SH-SY5Y (cell line): ENCODE measurements around the gene NDUFAF5.

Experiments used
- GATA2 ChIP-seq: IDR thresholded peaks from 2 replicates; pipeline ENCODE4 v1.6.1; 2011; ENCODE audit warnings: mild to moderate bottlenecking, low read depth, low read length
- GATA3 ChIP-seq: IDR thresholded peaks from 2 replicates; pipeline ENCODE4 v1.6.1; 2011; ENCODE audit warnings: low read depth, mild to moderate bottlenecking, low read length, moderate library complexity

DNA sequence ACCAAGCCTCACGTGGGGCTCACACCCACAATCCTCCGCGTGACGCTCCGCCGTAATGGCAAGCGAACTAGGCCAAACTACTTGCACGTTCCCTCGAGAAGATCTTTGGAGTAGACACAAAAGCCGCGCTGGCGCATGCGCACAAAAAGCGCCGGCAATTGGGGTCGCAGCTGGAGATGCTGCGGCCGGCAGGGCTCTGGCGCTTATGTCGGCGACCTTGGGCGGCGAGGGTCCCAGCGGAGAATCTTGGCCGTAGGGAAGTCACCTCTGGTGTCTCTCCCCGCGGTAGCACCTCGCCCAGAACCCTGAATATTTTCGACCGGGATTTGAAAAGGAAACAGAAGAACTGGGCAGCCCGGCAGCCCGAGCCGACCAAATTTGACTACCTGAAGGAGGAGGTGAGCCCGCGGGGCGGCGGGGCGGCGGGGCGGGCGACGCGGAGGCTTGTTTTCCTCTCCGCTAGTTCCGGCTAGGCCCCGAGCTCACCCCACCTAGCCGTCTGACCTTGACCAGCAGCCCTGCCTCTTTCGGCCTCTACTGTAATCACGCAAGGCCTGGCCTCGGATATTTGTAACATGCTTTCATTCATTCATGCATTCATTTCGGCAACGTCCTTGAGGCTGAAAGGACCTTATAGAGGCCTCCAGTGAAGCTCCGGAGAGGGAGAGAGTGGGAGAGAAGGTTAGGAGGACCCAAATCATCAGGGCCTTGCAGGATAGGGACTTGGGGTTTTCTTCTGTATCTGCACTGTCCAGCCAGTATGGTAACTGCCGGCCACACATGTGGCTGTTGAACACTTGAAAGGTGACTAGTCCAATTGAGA is at the start of gene NDUFAF5, which contains the start of gene ESF1:
- TF ChIP-seq GATA3: no peak
- TF ChIP-seq GATA2: 0 out of 2 replicates have a peak, but pooled peaks have one; percentile 41
